GM19025 (cell line): Measurements from ENCODE around the gene ZNRF1.

Experiments
- ATAC-seq: cut with Tn5 transposase; IDR thresholded peaks from one replicate; pipeline ENCODE4 v1.9.1; 2021; ENCODE audit warnings: mild to moderate bottlenecking, low read depth, moderate library complexity; ENCODE audit not compliant: unreplicated experiment

ZNRF1 gene

GRCh38 chr16:75092777-75093176, 94.0 kb downstream of the ZNRF1 start:
- no peak for ATAC-seq

GRCh38 chr16:75093598-75094540, 95.0 kb downstream of the ZNRF1 start:
- no peak for ATAC-seq

DNA sequence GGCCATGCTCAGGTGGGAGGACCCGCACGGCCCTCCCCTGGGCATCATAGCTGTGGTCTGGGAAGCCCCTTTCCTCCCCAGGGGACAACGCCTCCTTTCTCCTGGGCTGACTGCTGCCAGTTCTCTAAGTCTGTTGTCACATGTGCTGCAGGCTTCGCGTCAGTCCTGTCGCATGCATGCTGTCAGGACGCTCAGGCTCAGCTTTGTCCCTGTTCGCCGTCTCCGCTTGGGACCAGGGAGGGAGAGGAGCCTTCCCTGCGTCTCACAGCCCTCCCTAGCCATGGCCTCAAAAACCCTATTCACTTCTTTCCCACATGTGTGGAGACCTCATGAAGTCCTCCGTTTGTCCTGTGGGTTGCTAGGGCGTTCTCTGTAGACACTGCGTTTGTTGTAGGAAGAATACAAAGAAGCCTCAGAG, 96.4 kb downstream of the ZNRF1 start:
- no peak for ATAC-seq

- ATAC-seq = no peak
These were observed 97.8 kb downstream of the ZNRF1 start for GRCh38 chr16:75096656-75097055.

- ATAC-seq = no peak
These were observed 98.5 kb downstream of the ZNRF1 start for GRCh38 chr16:75097191-75097761.

GRCh38 chr16:75097941-75098901, 99.4 kb downstream of the ZNRF1 start:
- no peak for ATAC-seq

DNA sequence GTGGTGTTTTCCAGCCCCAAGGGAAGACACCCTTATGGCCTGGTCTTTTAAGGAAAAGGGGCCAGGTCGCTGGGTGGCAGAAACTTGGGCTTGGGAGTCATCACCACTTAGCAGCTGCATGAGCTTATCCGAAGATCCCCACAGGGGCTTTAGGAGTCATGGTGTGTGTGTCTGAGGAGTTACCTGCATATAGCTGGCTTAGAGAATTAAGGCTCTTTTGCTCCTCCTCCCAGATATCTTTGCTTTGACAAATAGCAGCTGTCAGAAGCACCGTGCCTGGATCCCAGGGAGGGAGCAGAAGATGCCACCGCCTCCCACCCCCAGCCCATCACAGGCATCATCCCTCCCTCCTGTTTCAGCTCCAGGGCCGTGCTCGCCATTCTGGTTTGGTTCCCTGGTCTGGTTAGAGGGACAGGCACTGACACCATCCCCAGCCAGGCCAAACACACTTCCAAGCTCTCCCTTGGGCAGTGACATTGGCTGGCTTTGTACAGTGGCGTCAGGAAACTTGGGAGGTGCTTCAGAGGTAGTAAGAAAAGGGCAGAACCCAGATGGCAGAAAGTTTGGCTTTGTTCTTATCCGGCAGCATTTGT, 100.3 kb downstream of the ZNRF1 start:
- no peak for ATAC-seq

GRCh38 chr16:75099738-75100602, 101.1 kb downstream of the ZNRF1 start:
- no peak for ATAC-seq

DNA sequence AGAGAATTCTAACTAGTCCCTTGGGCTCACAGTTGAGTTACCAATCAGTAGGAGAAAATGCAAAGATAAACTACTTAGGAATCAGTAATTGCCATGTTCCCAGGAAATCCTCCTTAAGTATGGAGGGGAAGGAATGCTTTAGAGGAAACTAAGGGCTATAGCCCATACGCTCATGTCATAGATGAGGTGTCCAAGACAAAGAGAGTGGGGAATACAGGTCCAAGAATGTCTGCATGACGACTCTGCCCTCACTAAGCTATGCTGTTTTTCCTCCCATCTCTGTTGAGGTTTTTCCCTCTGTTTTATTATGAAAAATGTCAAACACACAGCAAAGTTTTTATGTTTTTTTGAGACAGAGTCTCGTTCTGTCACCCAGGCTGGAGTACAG, 101.8 kb downstream of the ZNRF1 start:
- no peak for ATAC-seq

DNA sequence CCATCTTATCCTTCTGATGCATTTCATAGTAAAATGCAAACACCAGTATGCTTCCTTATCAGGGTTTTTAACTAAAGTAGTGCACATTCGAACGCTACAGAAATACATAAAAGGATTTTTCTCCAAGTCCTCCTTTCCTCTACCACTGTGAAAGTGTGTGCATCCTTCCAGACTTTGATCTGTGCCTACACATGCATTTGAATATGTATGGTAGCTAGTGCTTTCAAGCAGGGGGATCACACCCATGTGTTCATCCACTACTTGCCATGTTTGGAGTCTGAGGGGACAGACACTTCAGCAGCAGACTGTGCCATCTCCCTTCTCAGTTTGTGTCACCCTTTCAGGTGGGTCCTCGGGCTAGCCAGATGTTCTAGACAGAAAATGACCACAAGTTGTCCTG, 102.8 kb downstream of the ZNRF1 start:
- no peak for ATAC-seq

DNA sequence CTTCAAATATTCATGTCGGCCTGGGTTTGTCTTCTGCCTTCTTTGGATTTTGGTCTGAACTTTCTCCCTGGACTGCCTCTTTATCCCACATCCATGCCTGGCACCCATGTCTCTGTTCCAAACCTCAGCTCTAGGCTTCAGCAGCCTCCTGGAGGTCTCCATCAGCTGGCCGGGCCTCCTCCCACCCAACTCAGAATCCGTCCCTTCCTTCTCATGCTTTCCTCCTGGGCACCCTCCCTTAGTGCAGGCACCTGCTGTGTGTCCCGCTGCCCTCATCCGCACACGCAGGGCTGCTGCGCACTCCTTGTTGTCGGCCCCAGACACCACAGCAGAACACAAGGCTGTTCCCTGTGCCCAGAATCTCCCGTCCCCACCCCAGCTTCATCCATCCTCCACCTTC, 103.8 kb downstream of the ZNRF1 start:
- no peak for ATAC-seq

DNA sequence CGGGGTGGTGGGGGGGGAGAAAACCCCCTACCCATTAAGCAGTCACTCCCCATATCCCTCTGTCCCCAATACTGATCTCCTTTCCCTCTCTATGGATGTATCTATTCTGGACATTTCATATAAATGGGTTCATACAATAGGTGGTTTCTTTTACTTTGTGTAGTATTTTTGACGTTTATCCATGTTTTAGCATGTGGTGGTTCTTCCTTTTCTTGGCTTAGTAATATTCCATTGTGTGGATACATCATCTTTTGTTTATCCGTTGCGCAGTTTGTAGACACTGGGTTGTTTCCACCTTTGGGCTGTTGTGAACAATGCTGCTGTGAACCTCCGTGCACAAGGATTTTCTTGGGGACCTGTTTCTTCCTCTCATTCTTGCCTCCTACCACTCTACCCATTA, 105.2 kb downstream of the ZNRF1 start:
- no peak for ATAC-seq

- no peak for ATAC-seq
These were observed 106.0 kb downstream of the ZNRF1 start for GRCh38 chr16:75104836-75105235.

- no peak for ATAC-seq
These were observed 106.7 kb downstream of the ZNRF1 start for GRCh38 chr16:75105306-75106061.

GRCh38 chr16:75106351-75107274, 107.8 kb downstream of the ZNRF1 start:
- ATAC-seq = no peak

DNA sequence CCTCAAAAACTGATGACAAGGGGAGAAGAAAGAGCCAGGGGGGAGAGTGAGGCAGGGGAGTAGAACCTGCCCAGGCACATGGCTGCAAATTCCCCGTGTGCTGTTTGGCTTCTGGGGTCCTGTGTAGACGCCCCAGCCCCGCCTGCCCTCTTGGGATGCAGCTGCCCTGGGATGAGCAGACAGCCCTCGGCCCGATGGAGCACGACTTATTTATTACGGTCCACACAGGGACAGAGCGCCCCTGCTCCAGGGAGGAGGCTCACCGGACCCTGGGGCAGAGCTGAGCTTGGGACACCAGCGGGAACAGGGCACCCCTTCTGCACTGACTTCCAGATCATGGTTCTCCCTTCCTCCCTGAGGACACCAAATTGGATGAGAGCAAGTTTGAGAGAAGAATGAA, 108.7 kb downstream of the ZNRF1 start:
- no peak for ATAC-seq

GRCh38 chr16:75108792-75109731, 110.2 kb downstream of the ZNRF1 start:
- no peak for ATAC-seq
